GM18526 (cell line): ENCODE measurements around the gene ARRDC1.
A peak's percentile ranks its signal among the peaks of the same experiment; 100 is the strongest.

Source experiments
- POLR2A ChIP-seq: IDR thresholded peaks from 3 replicates; pipeline ENCODE4 v1.6.1; 2011; ENCODE audit not compliant: insufficient read length; ENCODE audit errors: extremely low read depth

Gene ARRDC1, protein sequence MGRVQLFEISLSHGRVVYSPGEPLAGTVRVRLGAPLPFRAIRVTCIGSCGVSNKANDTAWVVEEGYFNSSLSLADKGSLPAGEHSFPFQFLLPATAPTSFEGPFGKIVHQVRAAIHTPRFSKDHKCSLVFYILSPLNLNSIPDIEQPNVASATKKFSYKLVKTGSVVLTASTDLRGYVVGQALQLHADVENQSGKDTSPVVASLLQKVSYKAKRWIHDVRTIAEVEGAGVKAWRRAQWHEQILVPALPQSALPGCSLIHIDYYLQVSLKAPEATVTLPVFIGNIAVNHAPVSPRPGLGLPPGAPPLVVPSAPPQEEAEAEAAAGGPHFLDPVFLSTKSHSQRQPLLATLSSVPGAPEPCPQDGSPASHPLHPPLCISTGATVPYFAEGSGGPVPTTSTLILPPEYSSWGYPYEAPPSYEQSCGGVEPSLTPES

DNA sequence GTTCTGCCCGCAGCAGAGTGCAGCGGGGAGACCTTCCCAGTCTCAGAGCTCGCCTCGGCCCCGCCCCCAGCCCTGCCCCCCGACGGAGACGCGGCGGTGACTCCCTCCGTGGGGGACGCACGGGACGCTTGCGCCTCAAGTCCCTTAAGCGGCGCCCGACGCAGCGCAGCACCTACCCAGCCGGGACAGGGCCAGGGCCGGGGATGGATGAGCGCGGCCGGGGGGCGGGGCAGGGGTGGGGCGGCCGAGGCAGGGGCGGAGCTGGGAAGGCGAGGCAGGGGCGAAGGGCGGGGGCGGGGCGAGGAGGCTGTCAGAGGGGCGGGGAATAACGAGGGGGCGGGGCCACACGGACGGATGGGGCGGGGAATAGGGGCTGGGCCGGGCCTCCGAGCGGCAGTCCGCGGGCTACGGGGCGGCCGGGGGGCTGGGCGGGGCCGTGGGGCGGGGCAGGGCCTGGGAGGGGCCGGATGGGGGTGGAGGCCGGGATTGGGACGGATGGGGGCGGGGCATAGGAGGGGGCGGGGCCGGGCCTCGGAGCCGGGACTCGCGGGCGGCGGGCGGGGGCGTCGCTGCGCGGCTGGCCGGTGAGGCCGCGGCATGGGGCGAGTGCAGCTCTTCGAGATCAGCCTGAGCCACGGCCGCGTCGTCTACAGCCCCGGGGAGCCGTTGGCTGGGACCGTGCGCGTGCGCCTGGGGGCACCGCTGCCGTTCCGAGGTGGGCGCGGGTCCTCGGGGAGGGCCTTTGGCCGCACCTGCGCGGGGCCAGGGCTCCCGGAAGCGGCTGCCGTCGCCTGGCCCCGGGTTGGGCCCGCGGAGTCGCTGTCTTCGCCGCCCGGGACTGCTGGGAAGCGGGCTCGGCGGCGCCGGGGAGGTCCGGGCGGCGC, at the start of gene ARRDC1:
Gene ARRDC1, plus strand, starts transcription at position 566 of the 884 bp plus-strand sequence. Its CDS starts 32 bp downstream, at position 598.
- TF ChIP-seq POLR2A, result peak; percentile 67

DNA sequence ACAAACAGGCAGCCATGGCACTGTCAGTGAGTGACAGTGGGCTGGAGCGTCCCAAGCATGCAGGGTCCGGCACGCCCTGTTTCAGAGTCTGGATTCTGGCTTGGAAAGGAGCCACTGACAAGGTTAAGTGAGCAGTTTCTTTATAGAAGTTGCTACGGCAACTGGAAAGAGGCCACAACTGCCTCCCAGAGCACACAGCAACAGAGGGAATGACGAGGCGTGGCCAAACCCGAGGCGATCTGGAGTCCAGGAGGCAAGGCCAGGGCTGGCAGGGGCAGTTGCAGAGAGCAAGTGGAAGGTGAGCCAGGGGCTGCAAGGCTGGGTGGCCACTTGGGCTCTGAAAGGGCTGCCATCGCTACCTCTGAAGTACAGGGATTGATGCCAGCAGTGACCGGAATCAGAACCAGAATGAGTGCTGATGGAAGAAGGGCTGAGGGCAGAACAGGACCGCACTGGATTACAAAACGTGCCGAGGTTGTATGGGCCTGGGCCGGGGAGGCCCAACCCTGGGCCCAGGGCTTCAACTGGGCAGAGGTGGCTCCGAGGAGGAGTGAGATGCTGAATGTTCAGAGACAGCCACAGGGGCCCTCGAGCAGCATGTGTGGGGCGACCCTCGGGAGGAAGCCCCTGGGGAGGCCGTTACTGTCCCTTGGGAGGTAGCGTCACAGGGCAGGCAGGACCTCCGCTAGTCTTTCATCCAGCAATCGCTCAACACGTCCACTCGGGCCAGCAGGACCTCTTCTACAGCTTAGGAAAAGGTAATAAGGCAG, 49.2 kb upstream of the ARRDC1 start:
- TF ChIP-seq POLR2A, result no peak

DNA sequence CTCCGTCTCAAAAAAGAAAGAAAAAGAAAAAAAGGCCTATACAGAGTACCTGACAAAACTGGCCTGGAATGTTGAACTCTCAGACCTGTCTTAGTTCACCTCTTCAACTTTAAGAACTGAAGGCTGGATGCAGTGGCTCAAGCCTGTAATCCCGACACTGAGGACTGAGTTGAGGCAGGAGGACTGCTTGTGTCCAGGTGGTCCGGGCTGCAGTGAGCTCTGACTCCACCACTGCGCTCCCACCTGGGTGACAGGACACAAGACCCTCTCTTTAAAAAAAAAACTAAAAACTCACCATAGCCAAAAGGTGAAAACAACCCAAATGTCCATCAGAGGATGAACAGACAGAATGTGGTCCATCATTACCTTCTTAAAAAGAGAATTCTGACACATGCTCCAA, 47.4 kb upstream of the ARRDC1 start:
- no peak for TF ChIP-seq POLR2A

DNA sequence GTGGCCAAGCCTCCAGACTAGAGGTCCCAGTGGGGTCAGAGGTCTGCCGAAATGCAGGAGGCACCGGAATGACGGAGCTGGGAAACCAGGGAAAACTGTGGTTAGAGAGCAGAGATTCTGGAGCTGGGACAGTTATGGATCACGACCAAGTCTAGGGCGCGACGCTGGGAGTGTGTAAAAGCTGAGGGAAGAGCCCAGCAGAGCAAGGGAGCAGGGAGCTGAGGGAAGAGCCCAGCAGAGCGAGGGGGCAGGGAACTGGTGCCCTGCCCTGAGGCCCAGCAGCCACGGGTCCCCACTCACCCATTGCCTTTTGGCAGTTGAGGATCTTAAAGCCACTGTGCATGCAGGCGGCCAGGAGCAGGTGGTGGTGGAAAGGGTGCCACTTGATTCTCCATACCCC, 41.4 kb upstream of the ARRDC1 start:
- no peak for TF ChIP-seq POLR2A

DNA sequence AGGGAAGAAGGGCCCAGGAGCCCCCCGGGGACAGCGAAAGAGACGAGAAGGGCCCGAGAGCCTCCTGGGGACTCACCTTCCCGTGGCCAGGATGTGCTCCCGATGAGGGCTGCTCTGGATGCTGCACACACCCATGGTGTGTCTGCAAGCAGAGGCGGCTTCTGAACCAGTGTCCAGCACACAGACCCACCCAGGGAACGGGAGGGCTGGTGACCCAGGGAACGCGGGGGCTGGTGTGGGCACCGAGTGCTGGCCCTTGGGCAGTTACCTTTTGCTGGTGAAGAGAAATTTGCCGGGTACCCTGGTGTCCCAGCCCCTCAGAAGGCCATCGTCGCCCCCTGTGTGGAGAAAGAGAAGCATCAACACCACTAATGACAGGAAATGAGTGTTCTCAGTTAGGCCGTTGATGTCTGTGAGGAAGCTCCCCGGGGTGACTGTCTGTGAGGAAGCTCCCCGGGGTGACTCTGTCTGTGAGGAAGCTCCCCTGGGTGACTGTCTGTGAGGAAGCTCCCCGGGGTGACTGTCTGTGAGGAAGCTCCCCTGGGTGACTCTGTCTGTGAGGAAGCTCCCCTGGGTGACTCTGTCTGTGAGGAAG, 40.6 kb upstream of the ARRDC1 start:
- no peak for TF ChIP-seq POLR2A

- no peak for TF ChIP-seq POLR2A
Measured at GRCh38 chr9:137569609-137570203, 35.8 kb upstream of the ARRDC1 start.

DNA sequence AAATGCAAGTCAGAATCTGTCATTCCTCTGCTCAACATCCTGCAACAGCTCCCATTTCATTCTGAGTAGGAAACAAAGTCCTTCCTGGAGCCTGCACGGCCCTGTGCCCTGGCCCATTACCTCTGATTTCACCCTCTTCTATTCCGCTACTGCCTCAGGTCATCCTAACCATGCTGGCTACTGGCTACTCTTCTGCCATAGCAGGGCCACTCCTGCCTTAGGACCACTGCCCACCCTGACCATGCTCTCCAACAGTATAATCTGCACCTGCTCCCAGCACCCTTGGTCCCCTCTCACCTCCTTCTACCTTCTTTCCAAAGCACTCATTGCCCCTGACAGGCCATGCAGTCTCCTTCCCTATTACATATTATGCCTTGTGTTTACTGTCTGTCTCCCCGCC, 34.9 kb upstream of the ARRDC1 start:
- no peak for TF ChIP-seq POLR2A

- TF ChIP-seq POLR2A, result no peak
Measured at GRCh38 chr9:137574192-137574591, 31.3 kb upstream of the ARRDC1 start.

DNA sequence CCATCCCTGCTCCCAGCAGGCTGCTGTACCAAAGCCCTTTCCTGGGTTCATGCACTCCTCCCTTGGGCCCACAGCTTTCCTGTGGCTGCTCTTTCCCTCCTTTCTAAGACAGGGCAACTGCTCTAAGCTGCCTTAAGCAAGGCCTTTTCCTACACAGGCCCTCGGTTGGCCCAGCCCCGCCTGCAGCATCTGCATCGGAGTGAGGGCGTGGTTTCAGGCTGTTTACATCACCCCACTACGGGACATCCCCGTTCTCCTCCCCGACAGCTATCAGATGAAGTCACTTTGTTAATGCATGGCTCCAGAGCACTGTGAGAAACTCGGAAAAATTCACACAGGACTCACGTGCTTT, 30.1 kb upstream of the ARRDC1 start:
- TF ChIP-seq POLR2A, result no peak

DNA sequence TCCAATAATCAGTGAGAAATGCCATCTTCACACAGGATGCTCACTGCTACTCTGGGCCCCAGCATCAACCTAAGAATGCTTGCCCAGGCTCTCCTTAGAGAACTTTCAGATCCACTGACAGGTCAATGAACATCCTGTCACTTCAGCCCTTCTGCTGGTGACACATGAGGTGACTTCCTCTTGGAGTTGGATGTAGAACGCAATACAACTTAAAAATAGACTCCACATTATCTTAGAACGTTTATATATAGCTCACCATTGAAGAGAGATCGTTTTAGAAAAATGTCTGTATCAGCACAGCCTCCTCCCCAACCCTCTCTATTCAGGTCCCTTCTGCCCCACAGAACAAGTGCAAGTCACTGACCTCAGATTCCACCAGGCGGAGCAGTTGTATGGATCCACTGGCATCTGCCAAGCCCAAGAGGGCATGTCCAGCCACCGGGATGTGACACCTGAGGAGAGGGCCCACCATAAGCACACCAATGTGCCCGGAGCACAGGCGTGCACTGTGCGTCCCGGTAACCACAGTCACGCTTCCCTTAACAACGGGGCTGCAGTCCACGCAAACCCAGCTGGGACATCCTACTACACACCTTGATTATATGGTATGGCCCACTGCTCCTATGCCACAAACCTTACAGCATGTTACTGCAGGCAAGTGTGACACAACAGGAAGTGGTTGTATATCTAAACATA, 29.6 kb upstream of the ARRDC1 start:
- TF ChIP-seq POLR2A, result no peak

GRCh38 chr9:137578518-137579258, 26.8 kb upstream of the ARRDC1 start, which contains the start of gene DPH7:
TSS of gene DPH7 (minus strand) at chr9:137578925. CDS start at chr9:137578777, 148 bp downstream.
- TF ChIP-seq POLR2A, result peak; percentile 83

DNA sequence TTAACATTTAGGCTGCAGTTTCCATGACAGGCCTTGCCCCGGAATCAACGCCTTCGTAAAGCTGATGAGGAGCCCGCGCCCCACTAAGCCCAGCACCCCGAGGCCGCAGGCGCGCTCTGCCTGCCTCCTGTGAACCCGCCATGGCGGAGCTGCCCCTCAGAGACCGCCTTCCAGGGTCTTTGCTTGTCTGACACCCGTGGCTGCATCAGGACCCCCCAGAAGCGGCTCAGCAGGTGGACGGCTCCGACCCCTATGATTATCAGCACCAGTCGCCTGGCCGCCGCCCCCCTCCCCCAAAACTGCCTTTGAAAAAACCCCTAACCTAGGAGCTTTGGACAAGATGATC, 26.3 kb upstream of the ARRDC1 start:
- TF ChIP-seq POLR2A, result no peak

GRCh38 chr9:137580209-137580953, 25.1 kb upstream of the ARRDC1 start:
- TF ChIP-seq POLR2A, result no peak
